ENCODE data around the gene IL27RA.
"Not testable (repeated sequence)": the region's sequence is repeated elsewhere in the genome, so short reads cannot be mapped to it uniquely, and the experiment has no call there.

IL27RA gene

GRCh38 chr19:14021474-14021873, 10.1 kb upstream of the IL27RA start:
- Histone ChIP-seq H3K9me3 (ENCODE audit: insufficient read depth, low read depth, low read length) (no peaks in the 10 kb centered on the region), H3K4me1 (ENCODE audit: insufficient read depth, low read length) (no peaks in the 10 kb centered on the region), H3K4me3 (ENCODE audit: low read length) (no peak overlapping the region), H3K36me3 (ENCODE audit: insufficient read depth, low read depth, low read length) (no peaks in the 10 kb centered on the region), H3K27me3 (ENCODE audit: insufficient read depth, low read length) (no peaks in the 10 kb centered on the region), H3K9ac (ENCODE audit: low read depth, low read length) (no peak overlapping the region), H3K27ac (ENCODE audit: low read length) (no peak overlapping the region)

DNA sequence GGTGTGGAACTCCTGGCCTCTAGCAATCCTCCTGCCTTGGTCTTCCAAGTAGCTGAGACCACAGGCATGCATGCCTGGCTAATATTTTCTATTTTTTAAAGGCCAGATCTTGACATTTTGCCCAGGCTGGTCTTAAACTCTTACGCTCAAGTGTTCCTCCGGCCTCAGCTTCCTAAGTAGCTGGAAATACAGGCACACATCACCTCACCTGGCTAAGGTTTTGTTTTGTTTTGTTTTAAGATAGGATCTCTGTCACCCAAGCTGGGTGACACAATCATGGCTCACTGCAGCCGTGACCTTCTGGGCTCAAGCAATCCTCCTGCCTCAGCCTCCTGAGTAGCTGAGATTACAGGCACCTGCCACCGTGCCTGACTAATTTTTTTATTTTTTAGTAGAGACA, 9.1 kb upstream of the IL27RA start:
- no peak overlapping the region for H3K4me3 ChIP-seq (ENCODE audit: low read length)
- no peak overlapping the region for H3K27ac ChIP-seq (ENCODE audit: low read length)
- no peaks in the 10 kb centered on the region for H3K9me3 ChIP-seq (ENCODE audit: insufficient read depth, low read depth, low read length)
- H3K36me3 ChIP-seq (ENCODE audit: insufficient read depth, low read depth, low read length) = no peaks in the 10 kb centered on the region
- H3K27me3 ChIP-seq (ENCODE audit: insufficient read depth, low read length) = no peaks in the 10 kb centered on the region
- no peaks in the 10 kb centered on the region for H3K4me1 ChIP-seq (ENCODE audit: insufficient read depth, low read length)
- no peak overlapping the region for H3K9ac ChIP-seq (ENCODE audit: low read depth, low read length)

- H3K9me3 ChIP-seq (ENCODE audit: insufficient read depth, low read depth, low read length) = no peaks in the 10 kb centered on the region
- peak overlapping the region; percentile 60; the same call in 1 of the 2 replicates for H3K9ac ChIP-seq (ENCODE audit: low read depth, low read length)
- H3K4me3 ChIP-seq (ENCODE audit: low read length) = no peak overlapping the region
- no peaks in the 10 kb centered on the region for H3K27me3 ChIP-seq (ENCODE audit: insufficient read depth, low read length)
- no peaks in the 10 kb centered on the region for H3K4me1 ChIP-seq (ENCODE audit: insufficient read depth, low read length)
- H3K27ac ChIP-seq (ENCODE audit: low read length) = no peak overlapping the region
- H3K36me3 ChIP-seq (ENCODE audit: insufficient read depth, low read depth, low read length) = no peaks in the 10 kb centered on the region
Measured at GRCh38 chr19:14023404-14024235, 7.9 kb upstream of the IL27RA start.

DNA sequence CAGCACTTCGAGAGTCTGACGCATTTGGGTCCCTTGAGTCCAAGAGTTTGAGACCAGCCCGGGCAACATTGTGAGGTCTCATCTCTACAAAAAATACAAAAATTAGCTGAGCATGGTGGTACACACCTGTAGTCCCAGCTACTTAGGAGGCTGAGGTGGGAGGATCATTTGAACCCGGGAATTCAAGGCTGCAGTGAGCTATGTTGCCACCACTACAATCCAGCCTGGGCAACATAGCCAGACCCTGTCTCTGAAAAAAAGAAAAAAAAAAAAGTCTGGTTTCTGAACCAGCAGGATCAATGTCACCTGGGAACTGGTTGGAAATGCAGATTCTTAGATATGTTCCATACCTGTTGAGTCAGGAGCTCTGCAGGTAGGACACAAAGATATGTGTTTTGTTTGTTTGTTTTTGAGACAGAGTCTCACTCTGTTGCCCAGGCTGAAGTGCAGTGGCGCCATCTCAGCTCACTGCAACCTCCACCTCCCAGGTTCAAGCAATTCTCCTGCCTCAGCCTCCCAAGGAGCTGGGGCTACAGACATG, 4.8 kb upstream of the IL27RA start:
- H3K36me3 ChIP-seq (ENCODE audit: insufficient read depth, low read depth, low read length); H3K27ac ChIP-seq (ENCODE audit: low read length); H3K9me3 ChIP-seq (ENCODE audit: insufficient read depth, low read depth, low read length); H3K4me1 ChIP-seq (ENCODE audit: insufficient read depth, low read length); H3K4me3 ChIP-seq (ENCODE audit: low read length); H3K9ac ChIP-seq (ENCODE audit: low read depth, low read length): not testable (repeated sequence)
- peaks cover 19% of the 10 kb centered on the region for H3K27me3 ChIP-seq (ENCODE audit: insufficient read depth, low read length)

DNA sequence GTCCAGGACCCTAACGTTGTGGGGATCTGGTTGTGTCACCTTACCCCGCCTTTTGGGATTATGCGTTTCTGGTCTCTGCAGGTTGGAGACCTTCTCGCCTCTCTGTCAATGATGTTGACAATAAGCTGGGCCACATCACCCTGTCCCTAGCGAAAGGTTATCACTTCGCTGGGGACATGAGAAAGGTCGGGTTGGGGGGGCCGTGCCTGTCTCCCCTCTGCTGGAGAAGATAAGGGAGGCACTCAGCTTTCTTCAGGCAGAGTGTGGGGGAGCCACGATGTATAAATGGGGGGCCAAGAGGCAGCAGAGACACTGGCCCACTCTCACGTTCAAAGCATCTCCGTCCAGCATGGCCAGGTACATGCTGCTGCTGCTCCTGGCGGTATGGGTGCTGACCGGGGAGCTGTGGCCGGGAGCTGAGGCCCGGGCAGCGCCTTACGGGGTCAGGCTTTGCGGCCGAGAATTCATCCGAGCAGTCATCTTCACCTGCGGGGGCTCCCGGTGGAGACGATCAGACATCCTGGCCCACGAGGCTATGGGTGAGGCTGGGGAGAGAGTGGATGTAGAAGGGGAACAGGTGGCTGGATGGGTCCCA, 3.6 kb upstream of the IL27RA start, which contains the start of gene RLN3:
Gene RLN3, plus strand, starts transcription at position 293 of the 595 bp plus-strand sequence. Its CDS starts 57 bp downstream, at position 350.
- peaks cover 25% of the 10 kb centered on the region for H3K27me3 ChIP-seq (ENCODE audit: insufficient read depth, low read length)
- no peaks in the 10 kb centered on the region for H3K4me1 ChIP-seq (ENCODE audit: insufficient read depth, low read length)
- no peaks in the 10 kb centered on the region for H3K36me3 ChIP-seq (ENCODE audit: insufficient read depth, low read depth, low read length)
- H3K4me3 ChIP-seq (ENCODE audit: low read length) = no peak within 1 kb of the TSS
- H3K9ac ChIP-seq (ENCODE audit: low read depth, low read length) = no peak within 1 kb of the TSS
- H3K9me3 ChIP-seq (ENCODE audit: insufficient read depth, low read depth, low read length) = no peaks in the 10 kb centered on the region
- H3K27ac ChIP-seq (ENCODE audit: low read length) = no peak within 1 kb of the TSS

DNA sequence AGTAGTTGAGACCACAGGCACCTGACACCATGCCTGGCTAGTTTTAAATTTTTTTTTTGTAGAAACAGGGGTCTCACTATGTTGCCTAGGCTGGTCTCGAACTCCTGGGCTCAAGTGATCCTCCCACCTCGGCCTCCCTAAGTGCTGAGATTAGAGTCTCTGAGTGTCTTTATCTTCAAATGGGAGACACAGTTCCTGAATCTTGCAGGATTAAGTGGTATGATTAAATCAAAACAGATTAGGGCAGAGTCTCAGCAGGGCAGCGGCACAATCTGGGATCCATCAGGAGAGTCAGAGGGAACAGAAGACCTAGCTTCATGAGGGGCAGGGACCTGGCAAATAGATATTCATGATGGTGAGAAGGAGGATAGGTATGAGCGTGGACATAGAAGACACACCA, 2.7 kb upstream of the IL27RA start:
- Histone ChIP-seq H3K36me3 (ENCODE audit: insufficient read depth, low read depth, low read length) (no peaks in the 10 kb centered on the region), H3K4me1 (ENCODE audit: insufficient read depth, low read length) (no peaks in the 10 kb centered on the region), H3K9me3 (ENCODE audit: insufficient read depth, low read depth, low read length) (no peaks in the 10 kb centered on the region), H3K27ac (ENCODE audit: low read length) (no peak overlapping the region), H3K4me3 (ENCODE audit: low read length) (no peak overlapping the region), H3K27me3 (ENCODE audit: insufficient read depth, low read length) (peaks cover 25% of the 10 kb centered on the region), H3K9ac (ENCODE audit: low read depth, low read length) (no peak overlapping the region)

- Histone ChIP-seq H3K27ac (ENCODE audit: low read length) (no peak overlapping the region), H3K36me3 (ENCODE audit: insufficient read depth, low read depth, low read length) (no peaks in the 10 kb centered on the region), H3K4me3 (ENCODE audit: low read length) (peak overlapping the region; percentile 74), H3K27me3 (ENCODE audit: insufficient read depth, low read length) (peaks cover 25% of the 10 kb centered on the region), H3K9ac (ENCODE audit: low read depth, low read length) (peak overlapping the region; percentile 61; the same call in 1 of the 2 replicates), H3K9me3 (ENCODE audit: insufficient read depth, low read depth, low read length) (no peaks in the 10 kb centered on the region), H3K4me1 (ENCODE audit: insufficient read depth, low read length) (no peaks in the 10 kb centered on the region)
Measured at GRCh38 chr19:14030997-14031718, 404 bp upstream of the IL27RA start.

- no peak overlapping the region for H3K9ac ChIP-seq (ENCODE audit: low read depth, low read length)
- no peak overlapping the region for H3K27ac ChIP-seq (ENCODE audit: low read length)
- H3K9me3 ChIP-seq (ENCODE audit: insufficient read depth, low read depth, low read length) = no peaks in the 10 kb centered on the region
- no peak overlapping the region for H3K4me3 ChIP-seq (ENCODE audit: low read length)
- H3K4me1 ChIP-seq (ENCODE audit: insufficient read depth, low read length) = no peaks in the 10 kb centered on the region
- H3K36me3 ChIP-seq (ENCODE audit: insufficient read depth, low read depth, low read length) = no peaks in the 10 kb centered on the region
- H3K27me3 ChIP-seq (ENCODE audit: insufficient read depth, low read length) = peaks cover 25% of the 10 kb centered on the region
Measured at GRCh38 chr19:14033946-14034345, 2.4 kb downstream of the IL27RA start.

DNA sequence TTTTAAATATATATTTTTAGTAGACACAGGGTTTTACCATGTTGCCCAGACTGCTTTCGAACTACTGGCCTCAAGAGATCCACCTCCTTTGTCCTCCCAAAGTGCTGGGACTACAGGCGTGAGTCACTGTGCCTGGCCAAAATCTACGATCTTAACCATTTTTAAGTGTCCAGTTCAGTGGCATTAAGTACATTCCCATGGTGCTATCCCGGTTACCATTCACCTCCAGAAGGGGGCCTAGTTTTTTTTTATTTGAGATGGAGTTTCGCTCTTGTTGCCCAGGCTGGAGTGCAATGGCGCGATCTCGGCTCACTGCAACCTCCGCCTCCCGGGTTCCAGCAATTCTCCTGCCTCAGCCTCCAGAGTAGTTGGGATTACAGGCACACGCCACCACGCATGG, 3.6 kb downstream of the IL27RA start:
- not testable (repeated sequence) for H3K9me3 ChIP-seq (ENCODE audit: insufficient read depth, low read depth, low read length); H3K27ac ChIP-seq (ENCODE audit: low read length); H3K4me3 ChIP-seq (ENCODE audit: low read length); H3K4me1 ChIP-seq (ENCODE audit: insufficient read depth, low read length); H3K36me3 ChIP-seq (ENCODE audit: insufficient read depth, low read depth, low read length); H3K9ac ChIP-seq (ENCODE audit: low read depth, low read length)
- H3K27me3 ChIP-seq (ENCODE audit: insufficient read depth, low read length) = peaks cover 21% of the 10 kb centered on the region

- Histone ChIP-seq H3K36me3 (ENCODE audit: insufficient read depth, low read depth, low read length) (no peaks in the 10 kb centered on the region), H3K4me1 (ENCODE audit: insufficient read depth, low read length) (no peaks in the 10 kb centered on the region), H3K4me3 (ENCODE audit: low read length) (no peak overlapping the region), H3K9me3 (ENCODE audit: insufficient read depth, low read depth, low read length) (no peaks in the 10 kb centered on the region), H3K27me3 (ENCODE audit: insufficient read depth, low read length) (peaks cover 16% of the 10 kb centered on the region), H3K27ac (ENCODE audit: low read length) (no peak overlapping the region), H3K9ac (ENCODE audit: low read depth, low read length) (no peak overlapping the region)
Measured at GRCh38 chr19:14035706-14036105, 4.1 kb downstream of the IL27RA start.

GRCh38 chr19:14039181-14039580, 7.6 kb downstream of the IL27RA start:
- Histone ChIP-seq H3K27ac (ENCODE audit: low read length) (no peak overlapping the region), H3K4me1 (ENCODE audit: insufficient read depth, low read length) (no peaks in the 10 kb centered on the region), H3K27me3 (ENCODE audit: insufficient read depth, low read length) (no peaks in the 10 kb centered on the region), H3K4me3 (ENCODE audit: low read length) (no peak overlapping the region), H3K36me3 (ENCODE audit: insufficient read depth, low read depth, low read length) (no peaks in the 10 kb centered on the region), H3K9ac (ENCODE audit: low read depth, low read length) (no peak overlapping the region), H3K9me3 (ENCODE audit: insufficient read depth, low read depth, low read length) (no peaks in the 10 kb centered on the region)
